Measurements from ENCODE around the gene RNF215.
"Not testable (repeated sequence)": the region's sequence is repeated elsewhere in the genome, so short reads cannot be mapped to it uniquely, and the experiment has no call there.

Gene RNF215

GRCh38 chr22:30421695-30422480 is 34.7 kb upstream of the RNF215 start:
- in situ Hi-C loops (cut with HindIII; ENCODE audit: low sequenced_read_pairs): no loop called here

GRCh38 chr22:30420347-30421125 is 33.3 kb upstream of the RNF215 start:
- in situ Hi-C loops (cut with HindIII; ENCODE audit: low sequenced_read_pairs): no loop called here

- in situ Hi-C loops (cut with HindIII; ENCODE audit: low sequenced_read_pairs): no loop called here
These were observed 29.6 kb upstream of the RNF215 start for GRCh38 chr22:30416837-30417236.

GRCh38 chr22:30416403-30416802 is 29.2 kb upstream of the RNF215 start:
- in situ Hi-C loops (cut with HindIII; ENCODE audit: low sequenced_read_pairs): no loop called here

DNA sequence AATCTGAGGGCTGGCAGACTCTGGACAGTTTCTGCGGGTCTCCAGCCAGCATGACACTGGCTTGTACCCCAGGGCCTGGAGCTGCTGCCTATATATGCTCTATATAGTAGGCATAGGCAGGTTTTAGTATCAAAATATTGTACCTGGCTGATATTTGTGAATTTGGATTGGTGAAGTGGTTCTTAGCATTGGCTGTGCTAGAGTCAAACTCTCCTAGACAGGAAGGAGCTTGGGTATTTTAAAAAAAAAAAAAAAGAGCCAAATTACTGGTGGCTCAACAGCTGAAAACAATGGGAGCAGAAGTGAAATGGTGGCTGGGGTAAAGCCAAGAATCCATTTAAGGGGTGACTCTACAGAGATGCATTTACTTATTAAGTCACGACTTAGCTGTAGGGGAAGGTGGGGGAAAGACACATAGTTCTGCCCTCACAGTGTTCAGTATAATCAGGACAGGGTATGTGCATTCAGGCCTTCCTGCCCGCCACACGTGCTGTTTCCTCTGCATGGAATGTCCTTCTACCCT is 27.4 kb upstream of the RNF215 start:
- in situ Hi-C loops (cut with HindIII; ENCODE audit: low sequenced_read_pairs): no loop called here

- in situ Hi-C loops (cut with HindIII; ENCODE audit: low sequenced_read_pairs): no loop called here
These were observed 26.7 kb upstream of the RNF215 start for GRCh38 chr22:30413745-30414524.

- in situ Hi-C loops (cut with HindIII; ENCODE audit: low sequenced_read_pairs): no loop called here
These were observed 25.8 kb upstream of the RNF215 start for GRCh38 chr22:30413001-30413400.

GRCh38 chr22:30411780-30412179 is 24.6 kb upstream of the RNF215 start:
- in situ Hi-C loops (cut with HindIII; ENCODE audit: low sequenced_read_pairs): no loop called here

DNA sequence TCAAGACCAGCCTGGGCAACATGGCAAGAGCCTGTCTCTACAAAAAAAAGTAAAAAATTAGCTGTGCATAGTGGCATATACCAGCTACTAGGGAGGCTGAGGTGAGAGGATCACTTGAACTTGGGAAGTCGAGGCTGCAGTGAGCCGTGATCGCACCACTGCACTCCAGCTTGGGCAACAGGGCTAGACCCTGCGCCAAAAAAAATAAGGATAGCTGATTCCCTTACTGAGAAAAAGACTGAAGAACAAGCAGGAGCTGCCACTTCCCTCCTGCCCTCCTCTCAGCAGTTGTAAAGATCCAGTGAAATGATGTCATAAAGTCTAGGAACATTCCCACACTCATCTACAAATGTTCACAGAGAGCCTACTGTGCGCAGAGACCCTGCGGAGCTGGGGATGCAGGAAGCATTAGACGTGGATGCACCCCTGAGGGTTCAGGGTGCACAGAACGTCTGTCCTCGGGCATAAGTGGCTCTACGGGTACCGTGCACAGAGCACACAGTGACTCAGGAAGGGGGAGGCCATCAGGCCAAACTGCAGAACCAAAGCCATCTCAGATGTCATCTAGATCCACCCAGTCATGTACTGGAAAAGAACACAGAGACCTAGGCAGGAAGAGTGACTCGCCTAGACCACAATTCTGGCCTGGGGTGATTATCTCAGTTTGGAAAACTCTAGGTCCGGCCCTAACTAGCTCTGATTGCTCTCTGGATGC is 21.3 kb upstream of the RNF215 start:
- in situ Hi-C loops (cut with HindIII; ENCODE audit: low sequenced_read_pairs): no loop called here

GRCh38 chr22:30406400-30406799 is 19.2 kb upstream of the RNF215 start:
- in situ Hi-C loops (cut with HindIII; ENCODE audit: low sequenced_read_pairs): no loop called here

DNA sequence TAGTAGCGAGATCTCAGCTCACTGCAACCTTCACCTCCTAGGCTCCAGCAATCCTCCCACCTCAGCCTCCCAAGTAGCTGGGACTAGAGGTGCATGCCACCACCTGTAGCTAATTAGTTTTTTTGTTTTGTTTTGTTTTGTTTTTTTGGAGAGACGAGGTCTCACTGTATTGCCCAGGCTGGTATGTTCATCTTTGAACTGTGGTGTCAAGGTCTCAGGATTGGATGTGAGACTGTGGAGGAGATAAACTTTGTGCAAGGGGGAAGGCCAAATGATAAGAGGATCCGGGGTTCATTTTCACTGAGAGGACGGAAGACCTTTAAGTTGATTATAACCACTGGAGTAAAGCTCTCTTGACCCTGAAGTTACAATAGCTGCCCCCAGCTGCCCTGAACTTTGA is 18.5 kb upstream of the RNF215 start:
- in situ Hi-C loops (cut with HindIII; ENCODE audit: low sequenced_read_pairs): no loop called here

GRCh38 chr22:30404307-30404706 is 17.1 kb upstream of the RNF215 start:
- in situ Hi-C loops (cut with HindIII; ENCODE audit: low sequenced_read_pairs): no loop called here

DNA sequence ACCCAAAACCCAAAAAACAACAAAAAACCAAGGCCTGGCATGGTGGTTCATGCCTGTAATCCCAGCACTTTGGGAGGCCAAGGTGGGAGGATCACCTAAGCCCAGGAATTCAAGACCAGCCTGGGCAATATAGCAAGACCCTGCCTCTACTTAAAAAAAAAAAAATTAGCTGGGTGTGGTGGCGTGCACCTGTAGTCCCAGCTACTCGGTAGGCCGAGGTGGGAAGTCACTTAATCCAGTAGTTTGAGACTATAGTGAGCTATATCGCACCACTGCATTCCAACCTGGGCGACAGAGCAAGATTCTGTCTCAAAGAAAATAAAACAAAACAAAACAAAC is 15.5 kb upstream of the RNF215 start:
- in situ Hi-C loops (cut with HindIII; ENCODE audit: low sequenced_read_pairs): not testable (repeated sequence)

GRCh38 chr22:30402028-30402765 is 15.0 kb upstream of the RNF215 start:
- in situ Hi-C loops (cut with HindIII; ENCODE audit: low sequenced_read_pairs): no loop called here

DNA sequence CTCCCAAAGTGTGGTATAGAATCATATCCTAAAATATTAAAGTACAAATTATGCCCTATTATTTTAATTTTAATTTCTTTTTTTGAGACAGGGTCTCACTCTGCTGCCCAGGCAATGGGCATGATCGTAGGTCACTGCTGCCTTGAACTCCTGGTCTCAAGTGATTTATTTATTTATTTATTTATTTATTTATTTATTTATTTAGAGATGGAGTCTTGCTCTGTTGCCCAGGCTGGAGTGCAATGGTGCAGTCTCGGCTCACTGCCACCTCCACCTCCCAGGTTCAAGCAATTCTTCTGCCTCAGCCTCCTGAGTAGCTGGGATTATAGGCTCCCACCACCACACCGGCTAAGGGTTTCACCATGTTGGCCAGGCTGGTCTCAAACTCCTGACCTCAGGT is 13.8 kb upstream of the RNF215 start:
- in situ Hi-C loops (cut with HindIII; ENCODE audit: low sequenced_read_pairs): not testable (repeated sequence)

DNA sequence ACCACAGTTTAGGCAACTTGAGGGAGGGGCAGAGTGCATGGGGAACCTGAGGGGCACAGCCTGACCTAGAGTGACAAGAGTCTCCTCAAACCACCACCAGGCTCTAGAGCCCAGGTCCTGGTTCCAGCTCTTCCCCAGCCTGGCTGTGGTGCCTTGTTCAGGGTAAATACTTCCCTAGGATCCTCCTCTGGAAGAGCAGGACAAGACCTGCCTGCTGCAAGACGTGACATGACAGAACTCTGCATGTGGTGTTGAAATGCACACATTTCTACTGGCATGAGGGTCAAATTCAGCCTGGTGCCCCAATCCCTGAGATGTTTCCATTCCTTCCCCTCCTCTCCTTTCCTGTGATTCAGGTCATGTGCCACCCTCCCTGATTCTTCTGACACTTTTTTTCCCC is 12.9 kb upstream of the RNF215 start:
- in situ Hi-C loops (cut with HindIII; ENCODE audit: low sequenced_read_pairs): no loop called here

DNA sequence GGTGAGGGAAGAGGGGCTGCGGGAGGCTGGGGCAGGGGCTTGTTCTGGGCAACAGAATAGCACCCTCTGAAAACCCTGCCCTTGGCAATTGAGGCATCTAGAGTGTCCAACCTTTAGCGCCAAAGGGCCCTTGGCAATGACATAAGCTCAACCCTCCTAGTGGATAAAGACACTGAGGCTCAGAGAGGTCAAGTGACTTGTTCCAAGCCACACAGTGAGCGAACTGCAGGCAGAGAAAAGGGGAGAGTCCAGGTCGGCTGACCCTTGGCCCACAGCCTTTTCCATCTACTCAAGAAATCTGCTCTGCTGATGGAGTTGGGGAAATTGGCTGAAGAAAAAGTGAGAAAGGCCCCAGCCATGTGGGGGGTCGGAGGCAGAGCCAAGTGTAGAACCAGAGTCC is 12.5 kb upstream of the RNF215 start:
- in situ Hi-C loops (cut with HindIII; ENCODE audit: low sequenced_read_pairs): no loop called here

DNA sequence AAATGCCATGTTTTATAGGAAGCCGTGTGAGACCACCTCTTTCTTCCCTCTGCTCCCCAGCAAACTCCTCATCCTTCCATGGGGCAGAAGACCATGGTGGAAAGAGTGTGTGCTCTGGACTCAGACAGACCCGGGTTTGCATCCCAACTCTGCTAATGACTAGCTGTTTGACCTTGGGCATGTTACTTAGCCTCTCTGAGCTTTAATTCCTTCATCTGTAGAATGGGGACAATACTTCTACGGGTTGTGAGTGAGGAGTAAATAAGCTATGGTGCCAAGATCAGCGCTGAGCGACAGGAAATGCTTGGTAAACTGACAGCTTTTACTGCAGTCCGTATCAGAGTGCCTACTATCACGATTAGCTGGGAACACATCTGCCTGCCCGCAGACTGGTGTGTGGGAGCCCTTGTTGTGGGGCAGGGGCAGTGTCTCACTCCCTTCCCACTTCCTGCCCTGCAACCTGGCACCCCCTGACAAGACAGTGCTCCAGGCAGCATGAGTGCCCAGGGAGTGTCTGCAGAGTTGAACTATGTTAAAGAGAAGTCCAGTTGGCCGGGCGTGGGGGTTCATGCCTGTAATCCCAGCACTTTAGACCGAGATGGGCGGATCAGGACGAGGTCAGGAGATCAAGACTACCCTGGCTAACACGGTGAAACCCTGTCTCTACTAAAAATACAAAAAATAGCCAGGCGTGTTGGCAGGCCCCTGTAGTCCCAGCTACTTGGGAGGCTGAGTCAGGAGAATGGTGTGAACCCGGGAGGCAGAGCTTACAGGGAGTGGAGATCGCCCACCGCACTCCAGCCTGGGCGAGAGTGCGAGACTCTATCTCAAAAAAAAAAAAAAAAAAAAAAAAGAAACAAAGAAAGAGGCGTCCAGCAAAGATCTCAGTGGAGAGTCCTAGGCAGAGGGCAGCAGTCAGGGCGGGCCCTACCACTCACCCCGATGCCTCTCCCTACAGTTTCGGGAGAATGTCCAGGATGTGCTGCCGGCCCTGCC is 11.8 kb upstream of the RNF215 start:
- in situ Hi-C loops (cut with HindIII; ENCODE audit: low sequenced_read_pairs): no loop called here
